Smooth muscle cell (in vitro differentiated cells): ENCODE results near the gene PTGER3. TPM values are rescaled to one million over a fixed set of nuclear protein-coding genes. Genes with fewer than 3 reads are reported as not detected.

Experiments
- DNase-seq: peaks from one replicate; lab custom pipeline; 2025; ENCODE audit not compliant: unreplicated experiment; lab: John Stamatoyannopoulos, UW
- H2AFZ ChIP-seq: fragments of 200-600 bp; sonication (generic); 2 replicates; pipeline ENCODE4 v1.6.0; 2016; ENCODE audit warnings: antibody characterized with exemption, low read depth, mild to moderate bottlenecking
- H3F3A ChIP-seq: fragments of 200-600 bp; sonication (generic); 2 replicates; pipeline ENCODE4 v1.6.0; 2017; ENCODE audit warnings: antibody characterized with exemption, low read depth
- H3K27ac ChIP-seq: fragments of 200-600 bp; sonication (generic); 2 replicates; pipeline ENCODE4 v1.5.1; 2016; ENCODE audit warnings: low read depth, mild to moderate bottlenecking
- H3K27me3 ChIP-seq: fragments of 200-600 bp; sonication (generic); 2 replicates; pipeline ENCODE4 v1.6.1; 2016; ENCODE audit warnings: low read depth, mild to moderate bottlenecking
- H3K36me3 ChIP-seq: fragments of 200-600 bp; sonication (generic); 2 replicates; pipeline ENCODE4 v1.5.1; 2016; ENCODE audit warnings: low read depth
- H3K4me1 ChIP-seq: fragments of 200-600 bp; sonication (generic); 2 replicates; pipeline ENCODE4 v1.5.1; 2016; ENCODE audit warnings: low read depth
- H3K4me2 ChIP-seq: fragments of 200-600 bp; sonication (generic); 2 replicates; pipeline ENCODE4 v1.6.0; 2016; ENCODE audit warnings: mild to moderate bottlenecking
- H3K4me3 ChIP-seq: fragments of 200-600 bp; sonication (generic); 2 replicates; pipeline ENCODE4 v1.5.1; 2016; ENCODE audit warnings: mild to moderate bottlenecking
- H3K79me2 ChIP-seq: fragments of 200-600 bp; sonication (generic); 2 replicates; pipeline ENCODE4 v1.6.0; 2016; ENCODE audit warnings: low read depth, mild to moderate bottlenecking
- H3K9ac ChIP-seq: fragments of 200-600 bp; sonication (generic); 2 replicates; pipeline ENCODE4 v1.6.0; 2016; ENCODE audit warnings: low read depth
- H3K9me3 ChIP-seq: fragments of 200-600 bp; sonication (generic); replicated peaks from 2 replicates; pipeline ENCODE4 v1.5.1; 2016; ENCODE audit warnings: low read depth
- H4K20me1 ChIP-seq: fragments of 200-600 bp; sonication (generic); 2 replicates; pipeline ENCODE4 v1.6.0; 2016; ENCODE audit warnings: low read depth
- CTCF ChIP-seq: fragments of 200-600 bp; sonication (generic); IDR thresholded peaks from 2 replicates; pipeline ENCODE4 v1.5.1; 2017; ENCODE audit warnings: borderline replicate concordance, mild to moderate bottlenecking, antibody characterized with exemption; ENCODE audit not compliant: insufficient read depth, poor library complexity, severe bottlenecking
- WGBS: methylation state at CpG from one replicate; pipeline ENCODE4 v1.1.7; 2016; ENCODE audit warnings: low lambda C conversion rate; 5-methylcytosine and 5-hydroxymethylcytosine counted together
- polyA plus RNA-seq: library from polyadenylated mRNA; unstranded; fragments of >200 nt; fragmentation: Nextera tagmentation; extraction: Ambion mirVana; gene quantifications from 2 replicates; pipeline ENCODE4 v1.2.1, GENCODE V29; 2016
- total RNA-seq: library from RNA; depleted of rRNA; stranded (reverse); fragments of >200 nt; gene quantifications from 2 replicates; pipeline ENCODE4 v1.2.3, GENCODE V29; 2014

The PTGER3 gene
- total and polyA plus RNA-seq, 2 experiments from 2014 or later: 0.37 to 2.7 TPM

DNA sequence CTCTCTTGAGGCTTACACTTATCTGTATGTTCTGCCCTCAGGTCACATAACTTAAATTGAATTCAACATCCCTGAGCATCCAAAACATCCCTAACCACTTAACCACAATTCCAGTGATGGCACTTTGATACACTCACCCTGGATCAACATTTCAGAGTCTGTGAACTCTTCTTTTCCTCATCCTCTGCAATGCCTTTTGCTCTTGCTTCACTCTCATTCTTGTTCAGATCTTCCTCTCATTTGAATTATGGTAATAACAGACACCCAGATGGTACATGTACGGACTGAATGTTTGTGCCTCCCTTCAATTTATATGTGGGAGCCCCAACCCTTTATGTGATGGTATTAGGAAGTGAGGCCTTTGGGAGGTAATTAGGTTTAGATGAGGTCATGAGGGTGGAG is 33.4 kb downstream of the PTGER3 start:
- no peak for DNase-seq
- Histone ChIP-seq H3F3A (no peaks in the 10 kb centered on the region), H3K9me3 (no peaks in the 10 kb centered on the region), H3K27me3 (peaks cover 27% of the 10 kb centered on the region), H2AFZ (no peak overlapping the region), H3K4me1 (peaks cover 4% of the 10 kb centered on the region), H3K4me3 (no peak overlapping the region), H3K36me3 (no peaks in the 10 kb centered on the region), H4K20me1 (no peaks in the 10 kb centered on the region), H3K27ac (peak overlapping the region; percentile 34), H3K4me2 (peak overlapping the region; percentile 64), H3K79me2 (no peaks in the 10 kb centered on the region), H3K9ac (no peak overlapping the region)
- no peak for TF ChIP-seq CTCF
- 69% methylated on average over 1 of the region's 1 CpG for WGBS

DNA sequence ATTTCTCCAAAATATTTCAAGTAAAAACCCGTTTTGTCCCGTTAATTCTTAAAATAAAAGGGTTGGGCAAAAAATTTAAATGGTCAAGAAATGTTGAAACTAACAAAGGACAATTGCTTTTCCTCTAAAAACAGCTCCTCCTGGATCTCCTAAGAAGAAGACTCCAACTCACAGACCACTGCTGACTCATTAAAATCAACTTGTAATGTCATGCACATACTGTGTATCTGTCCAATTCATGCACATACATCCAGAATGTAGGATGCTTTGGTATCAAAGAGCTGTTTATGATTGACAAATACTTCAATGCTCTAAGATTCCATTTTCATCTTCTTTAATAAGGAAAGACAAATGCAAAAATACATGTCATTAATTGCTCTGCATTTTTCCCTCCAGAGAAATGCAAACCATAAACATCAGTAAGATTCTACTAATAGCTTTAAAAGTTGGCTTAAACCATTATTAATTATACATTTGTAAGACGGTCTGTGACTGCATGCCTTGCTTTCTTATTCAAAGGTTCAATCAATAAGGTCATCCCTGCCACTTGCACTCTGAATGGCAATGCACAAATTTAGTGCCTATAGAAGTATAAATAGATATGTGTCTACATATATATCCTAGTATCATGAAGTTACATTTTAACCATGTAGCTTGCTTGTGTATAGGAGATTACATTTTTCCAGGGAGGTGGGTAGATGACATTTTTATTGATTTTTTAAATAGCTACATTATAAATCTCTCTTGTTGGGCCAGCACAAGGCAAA is 44.7 kb downstream of the PTGER3 start:
- Histone ChIP-seq H3K9me3 (no peaks in the 10 kb centered on the region), H3K36me3 (no peaks in the 10 kb centered on the region), H4K20me1 (no peaks in the 10 kb centered on the region), H3K9ac (no peak overlapping the region), H3K27me3 (peaks cover 20% of the 10 kb centered on the region), H2AFZ (no peak overlapping the region), H3K27ac (no peak overlapping the region), H3K4me3 (no peak overlapping the region), H3K4me2 (no peak overlapping the region), H3K4me1 (no peaks in the 10 kb centered on the region), H3K79me2 (no peaks in the 10 kb centered on the region), H3F3A (no peaks in the 10 kb centered on the region)
- no peak for DNase-seq
- no peak for TF ChIP-seq CTCF
- 76% methylated on average over 3 of the region's 3 CpGs for WGBS

DNA sequence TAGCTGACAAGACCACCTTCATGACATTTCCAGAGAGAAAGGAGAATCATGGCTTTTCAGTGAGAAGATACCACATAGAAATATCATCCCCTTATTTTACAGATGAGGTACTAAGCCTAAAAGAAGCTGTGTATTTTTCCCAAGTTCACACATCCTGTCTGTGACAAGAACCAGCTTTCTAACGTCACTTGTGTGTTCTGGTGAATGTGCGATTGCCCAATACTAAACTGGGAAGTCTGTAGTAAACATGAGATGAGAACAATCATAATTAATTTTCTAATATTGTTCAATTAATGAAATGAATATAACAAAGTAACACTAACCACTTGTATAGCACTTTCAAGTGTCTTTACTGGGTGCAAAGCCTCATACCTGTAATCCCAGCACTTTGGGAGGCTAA is 46.0 kb downstream of the PTGER3 start:
- TF ChIP-seq CTCF: no peak
- DNase-seq: no peak
- 53% methylated on average over 2 of the region's 2 CpGs for WGBS

GRCh38 chr1:70997793-70998192 is 49.8 kb downstream of the PTGER3 start:
- H3K27ac ChIP-seq: no peak overlapping the region

More for the DNA sequence above, 46.0 kb downstream of the PTGER3 start:
- Histone ChIP-seq H3K79me2 (no peaks in the 10 kb centered on the region), H3K9me3 (no peaks in the 10 kb centered on the region), H3K4me3 (no peak overlapping the region), H4K20me1 (no peaks in the 10 kb centered on the region), H3F3A (no peaks in the 10 kb centered on the region), H3K27ac (no peak overlapping the region), H3K36me3 (no peaks in the 10 kb centered on the region), H3K4me2 (no peak overlapping the region), H3K9ac (no peak overlapping the region), H2AFZ (no peak overlapping the region), H3K4me1 (no peaks in the 10 kb centered on the region), H3K27me3 (peaks cover 25% of the 10 kb centered on the region)

More at GRCh38 chr1:70997793-70998192, 49.8 kb downstream of the PTGER3 start:
- Histone ChIP-seq H3K4me1 (no peaks in the 10 kb centered on the region), H3K36me3 (no peaks in the 10 kb centered on the region), H3F3A (no peaks in the 10 kb centered on the region), H4K20me1 (no peaks in the 10 kb centered on the region), H3K9me3 (no peaks in the 10 kb centered on the region), H3K4me3 (no peak overlapping the region), H2AFZ (no peak overlapping the region), H3K27me3 (peaks cover 25% of the 10 kb centered on the region), H3K9ac (no peak overlapping the region), H3K79me2 (no peaks in the 10 kb centered on the region), H3K4me2 (no peak overlapping the region)
- 89% methylated on average over 1 of the region's 1 CpG for WGBS
- no peak for DNase-seq
- TF ChIP-seq CTCF: no peak
